ENCODE data around the gene COL16A1.

COL16A1 gene

DNA sequence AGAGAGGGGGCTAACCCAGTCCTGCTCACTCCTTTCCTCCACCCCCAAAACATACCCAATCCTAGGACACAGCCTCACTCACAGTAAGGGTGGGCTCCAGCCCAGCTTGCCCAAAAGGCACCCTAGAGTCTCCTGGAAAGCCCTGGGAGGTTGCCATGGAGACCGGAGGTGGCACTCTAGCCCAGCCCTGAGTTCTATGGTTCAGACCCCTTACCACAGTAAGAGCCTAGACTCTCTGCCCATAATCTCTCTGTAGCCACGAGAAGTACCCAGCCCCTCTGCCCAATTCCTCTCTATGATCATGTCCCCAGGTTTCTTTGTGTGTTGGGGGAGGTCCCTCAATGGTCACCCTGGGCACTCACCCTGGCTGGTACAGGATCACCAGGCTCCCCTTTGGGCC, 14.4 kb downstream of the COL16A1 start:
- in situ Hi-C loops (cut with MboI; ENCODE audit: low sequenced_read_pairs): no loop called here

DNA sequence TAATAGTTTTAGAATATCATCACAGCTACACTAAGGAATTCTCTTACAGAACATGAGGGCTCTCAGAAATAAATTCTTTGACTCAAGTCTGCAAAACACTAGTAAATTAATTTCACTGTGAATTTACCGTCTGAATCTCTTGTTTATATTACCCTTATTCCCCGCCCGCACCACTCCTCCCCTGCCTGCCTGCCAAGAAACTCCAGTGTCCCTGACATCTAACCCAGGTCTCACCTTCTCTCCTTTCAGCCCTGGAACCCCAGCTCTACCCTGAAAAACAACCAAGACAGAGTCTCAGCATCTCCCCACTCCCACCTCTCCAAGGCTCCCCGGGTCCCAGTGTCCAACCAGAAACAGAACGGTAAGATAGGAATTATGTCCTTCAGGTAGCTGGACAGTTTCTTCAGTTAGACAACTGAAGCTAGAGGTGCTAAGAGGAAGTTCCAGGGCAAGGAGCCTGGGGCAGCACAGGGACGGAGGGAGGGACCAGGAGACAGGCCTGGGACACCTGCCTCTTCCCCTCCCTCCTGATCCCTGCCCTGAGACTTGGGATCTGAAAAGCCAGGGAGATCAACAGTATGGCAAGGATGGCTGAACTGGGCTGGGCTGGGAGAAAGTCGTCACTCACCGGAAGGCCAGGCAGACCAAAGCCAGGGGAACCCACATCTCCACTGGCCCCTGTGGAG, 15.4 kb downstream of the COL16A1 start:
- in situ Hi-C loops (cut with MboI; ENCODE audit: low sequenced_read_pairs): no loop called here

DNA sequence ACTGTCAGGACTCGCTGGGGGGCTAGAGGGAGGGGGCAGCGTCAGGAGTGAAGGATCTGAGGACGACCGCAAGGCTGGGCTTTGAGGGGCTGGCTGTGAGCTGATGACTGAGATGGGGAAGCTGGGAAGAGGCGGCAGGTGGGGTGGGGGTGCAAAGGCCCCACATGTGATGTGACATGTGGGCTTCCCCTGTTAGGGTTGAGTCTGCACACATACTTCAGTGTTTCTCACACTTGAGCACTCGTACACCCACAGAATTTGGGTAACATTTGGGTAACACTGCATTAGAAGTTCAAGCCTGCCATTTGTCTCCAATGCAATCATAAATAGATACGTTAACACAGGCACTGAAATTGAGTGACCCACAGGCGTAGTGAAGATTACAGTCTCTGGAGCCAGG, 16.2 kb downstream of the COL16A1 start:
- in situ Hi-C loops (cut with MboI; ENCODE audit: low sequenced_read_pairs): no loop called here

DNA sequence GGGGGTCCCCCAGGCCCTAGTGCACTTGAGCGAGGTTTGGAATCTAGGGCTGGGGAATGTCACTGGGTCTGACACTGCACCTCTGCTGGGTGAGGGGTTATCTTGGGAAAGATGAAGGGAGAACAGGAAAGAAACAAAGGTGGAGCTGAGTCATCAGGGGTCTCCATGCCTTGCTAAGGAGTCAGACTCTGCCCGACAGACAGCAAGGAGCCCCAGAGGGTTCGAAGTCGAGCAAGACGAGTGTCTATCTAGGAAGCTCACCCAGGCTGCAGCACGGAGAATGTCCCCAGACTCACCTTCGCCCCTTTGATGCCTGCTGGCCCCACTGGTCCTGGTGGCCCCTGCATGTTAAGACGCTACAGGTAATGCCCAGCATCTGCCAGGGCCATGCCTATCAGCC, 18.0 kb downstream of the COL16A1 start:
- in situ Hi-C loops (cut with MboI; ENCODE audit: low sequenced_read_pairs): no loop called here

DNA sequence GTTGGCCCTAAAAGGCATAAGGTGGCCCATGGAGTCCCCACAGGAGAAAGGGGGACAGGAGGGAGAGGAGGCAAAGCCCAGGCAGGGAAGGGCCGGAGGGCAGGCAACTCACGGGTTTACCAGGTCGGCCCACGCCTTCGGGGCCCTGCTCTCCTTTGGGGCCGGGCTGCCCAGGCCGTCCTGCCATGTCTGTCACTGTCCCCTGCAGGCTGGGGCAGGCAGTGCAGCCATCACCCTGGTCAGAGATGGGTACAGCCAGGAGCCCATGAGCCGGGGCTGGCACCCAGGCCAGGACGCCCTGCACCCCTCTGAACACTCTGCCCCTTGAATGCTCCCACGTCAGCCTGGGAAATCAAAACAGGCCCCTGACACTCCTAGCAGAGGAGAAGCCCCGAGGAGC, 19.8 kb downstream of the COL16A1 start:
- in situ Hi-C loops (cut with MboI; ENCODE audit: low sequenced_read_pairs): no loop called here

DNA sequence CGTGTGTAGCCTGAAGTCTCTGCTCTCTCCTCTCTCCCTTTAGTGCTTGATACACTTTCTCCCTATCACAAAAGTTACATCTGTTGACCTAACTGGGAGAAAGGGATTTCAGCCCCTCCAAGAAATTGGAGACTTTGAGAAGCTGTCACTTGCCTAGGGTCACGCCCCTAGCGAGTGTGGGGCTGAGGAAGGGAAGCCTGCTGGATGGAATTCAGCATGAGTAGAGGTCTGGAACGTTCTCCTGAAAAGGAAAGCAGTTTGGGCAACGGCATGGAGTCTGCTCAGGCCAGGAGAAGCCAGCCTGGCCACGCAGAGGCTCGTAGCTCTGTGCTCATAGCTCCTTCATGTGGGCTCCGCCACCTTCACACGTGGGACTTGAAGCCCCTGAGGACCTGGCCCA, 22.4 kb downstream of the COL16A1 start:
- in situ Hi-C loops (cut with MboI; ENCODE audit: low sequenced_read_pairs): no loop called here

DNA sequence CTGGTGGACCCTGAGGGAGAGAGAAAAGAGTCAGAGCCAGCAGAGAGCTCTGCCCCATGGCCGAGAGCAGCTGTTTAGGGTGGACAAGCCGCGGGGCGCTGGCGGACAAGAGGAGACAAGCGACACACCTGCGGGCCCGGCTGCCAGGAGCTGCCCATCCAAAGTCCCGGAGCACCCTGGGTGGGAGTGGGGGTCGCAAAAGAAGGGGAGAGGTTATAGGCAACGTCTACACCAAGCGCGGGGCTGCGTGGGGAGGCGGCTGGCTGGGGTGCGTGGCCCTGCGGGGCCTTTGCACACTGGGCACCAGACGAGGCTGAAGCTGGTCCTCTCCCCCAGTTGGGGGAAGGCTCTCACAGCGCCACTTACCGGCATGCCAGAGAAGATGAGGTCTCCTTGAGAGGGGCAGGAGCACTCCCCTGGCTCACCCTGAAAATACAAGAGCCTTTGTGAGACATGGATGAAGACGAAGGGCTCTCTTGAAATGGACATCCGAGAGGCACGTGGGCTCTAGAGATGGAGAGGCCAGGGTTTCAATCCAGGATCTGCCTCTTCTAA, 24.1 kb downstream of the COL16A1 start:
- in situ Hi-C loops (cut with MboI; ENCODE audit: low sequenced_read_pairs): no loop called here

DNA sequence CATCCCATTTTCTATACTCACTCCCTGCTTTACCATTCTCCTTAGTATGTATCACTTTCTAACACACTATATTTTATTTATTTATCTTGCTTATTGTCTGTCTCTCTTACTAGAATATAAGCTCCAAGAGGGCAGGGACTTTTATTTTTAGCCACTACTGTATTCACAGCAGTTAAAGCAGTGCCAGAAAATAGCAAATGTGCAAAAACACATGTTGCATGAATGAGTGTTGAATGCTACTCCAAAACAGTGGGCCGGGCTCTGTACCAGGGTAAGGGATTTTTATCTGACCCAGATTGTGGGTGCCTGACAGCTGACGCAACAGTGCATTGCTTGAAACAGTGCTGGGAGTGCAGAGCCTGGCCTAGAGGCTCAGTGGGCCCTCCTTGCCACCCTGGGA, 24.7 kb downstream of the COL16A1 start:
- in situ Hi-C loops (cut with MboI; ENCODE audit: low sequenced_read_pairs): no loop called here

DNA sequence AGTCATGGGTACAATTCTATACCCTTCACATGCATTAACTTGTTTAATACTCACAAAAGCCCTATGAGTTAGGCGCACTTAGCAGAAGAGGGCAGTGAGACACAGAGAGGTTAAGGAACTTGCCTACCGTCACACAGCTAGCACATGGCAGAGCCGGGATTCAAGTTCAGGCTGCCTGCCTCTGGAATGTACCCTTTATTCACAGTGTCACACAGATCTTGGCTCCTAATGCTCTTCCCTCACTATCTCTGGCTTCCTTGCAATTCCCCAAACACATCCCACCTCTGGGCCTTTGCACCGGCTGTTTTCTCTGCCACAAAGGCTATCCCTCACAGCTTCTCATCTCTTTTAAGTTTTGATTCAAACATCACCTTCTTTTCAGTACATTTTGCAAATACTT, 25.1 kb downstream of the COL16A1 start:
- in situ Hi-C loops (cut with MboI; ENCODE audit: low sequenced_read_pairs): no loop called here

DNA sequence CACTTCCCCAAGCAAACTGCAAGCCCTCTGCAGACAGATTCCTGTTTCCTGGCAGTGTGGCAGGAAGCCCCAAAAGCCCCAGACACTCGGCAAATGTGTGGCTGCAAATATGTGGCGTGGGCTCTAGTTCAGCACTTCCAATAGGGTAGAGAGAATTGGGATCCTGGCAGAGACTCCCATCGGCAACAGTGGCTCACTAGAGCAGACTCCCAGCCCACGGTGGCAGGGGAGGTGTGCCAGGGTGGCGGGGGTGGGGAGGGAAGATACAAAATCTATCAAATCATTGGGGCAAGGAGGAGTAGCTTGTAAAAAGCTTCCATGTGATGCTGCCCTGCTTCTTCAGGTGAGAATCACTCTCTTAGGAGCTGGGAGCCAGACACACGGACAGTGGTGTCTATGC, 25.9 kb downstream of the COL16A1 start:
- in situ Hi-C loops (cut with MboI; ENCODE audit: low sequenced_read_pairs): no loop called here

DNA sequence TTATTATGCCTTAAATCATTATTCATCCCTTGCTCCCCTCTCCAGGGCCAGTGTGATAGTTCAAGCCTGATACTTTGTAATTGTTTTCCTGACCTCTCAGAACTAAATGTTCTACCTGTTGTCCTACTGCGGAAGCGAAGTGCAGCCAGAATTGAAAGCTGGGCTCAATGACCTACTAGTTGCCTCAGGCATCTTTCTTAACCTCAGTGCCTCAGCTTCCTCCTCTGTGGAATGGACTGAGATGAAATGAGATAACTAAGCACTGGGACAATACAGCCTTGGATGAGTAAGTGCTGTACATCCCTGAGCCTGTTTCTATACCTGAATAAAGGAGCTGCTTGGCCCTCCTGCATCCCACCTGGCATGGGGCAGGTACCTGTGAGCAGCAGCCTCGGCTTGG, 26.4 kb downstream of the COL16A1 start:
- in situ Hi-C loops (cut with MboI; ENCODE audit: low sequenced_read_pairs): no loop called here

DNA sequence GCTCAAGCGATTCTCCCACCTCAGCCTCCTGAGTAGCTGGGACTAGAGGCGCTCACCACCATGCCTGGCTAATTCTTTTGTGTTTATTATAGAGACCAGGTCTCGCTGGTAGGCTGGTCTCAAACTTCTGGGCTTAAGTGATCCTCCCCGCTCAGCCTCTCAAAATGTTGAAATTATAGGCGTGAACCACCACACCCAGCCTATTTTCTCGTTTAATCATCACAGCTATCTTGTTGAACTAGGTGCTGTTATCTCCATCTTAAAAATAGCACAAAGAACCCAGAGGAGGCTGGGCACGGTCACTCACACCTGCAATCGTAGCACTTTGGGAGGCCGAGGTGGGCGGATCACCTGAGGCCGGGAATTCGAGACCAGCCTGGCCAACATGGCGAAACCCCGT, 28.1 kb downstream of the COL16A1 start:
- in situ Hi-C loops (cut with MboI; ENCODE audit: low sequenced_read_pairs): no loop called here

DNA sequence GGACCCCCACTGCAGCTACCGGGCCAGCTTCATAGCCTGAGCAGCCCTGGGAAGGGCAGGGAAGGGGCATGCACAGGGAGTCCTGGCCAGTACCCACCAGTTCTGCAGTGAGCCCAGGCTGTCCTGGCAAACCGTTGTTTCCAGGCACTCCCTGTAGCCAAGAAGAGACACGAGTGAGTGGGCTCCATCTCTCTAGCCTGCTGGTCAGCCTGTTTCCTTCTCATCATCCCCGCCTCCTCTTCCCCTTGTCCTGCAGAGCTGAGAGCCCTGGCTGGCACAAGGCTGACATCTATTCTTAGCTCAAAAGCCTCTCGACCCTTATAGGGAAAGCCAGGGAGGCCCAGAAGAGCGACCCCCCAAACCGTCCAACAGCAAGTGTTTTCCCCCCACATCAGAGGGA, 28.7 kb downstream of the COL16A1 start:
- in situ Hi-C loops (cut with MboI; ENCODE audit: low sequenced_read_pairs): no loop called here

DNA sequence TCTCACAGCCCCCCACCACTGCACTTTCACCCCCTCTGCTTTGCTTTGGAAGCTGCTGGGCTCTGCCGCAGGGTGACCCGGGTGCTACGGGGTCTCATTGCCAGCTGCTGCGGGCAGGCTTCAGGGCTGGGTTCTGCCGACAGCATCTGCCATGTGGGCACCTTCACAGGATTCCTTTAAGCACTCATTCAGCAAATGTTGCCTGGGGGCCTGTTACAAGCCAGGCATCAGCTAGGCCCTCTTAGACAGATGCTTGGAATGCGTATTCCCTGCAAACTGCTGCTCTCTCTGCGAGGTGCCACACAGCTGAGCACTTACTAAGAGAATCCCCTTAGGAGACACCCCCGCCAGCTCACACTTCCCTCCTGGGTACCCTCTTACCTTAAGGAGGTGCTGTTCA, 29.2 kb downstream of the COL16A1 start:
- in situ Hi-C loops (cut with MboI; ENCODE audit: low sequenced_read_pairs): no loop called here

DNA sequence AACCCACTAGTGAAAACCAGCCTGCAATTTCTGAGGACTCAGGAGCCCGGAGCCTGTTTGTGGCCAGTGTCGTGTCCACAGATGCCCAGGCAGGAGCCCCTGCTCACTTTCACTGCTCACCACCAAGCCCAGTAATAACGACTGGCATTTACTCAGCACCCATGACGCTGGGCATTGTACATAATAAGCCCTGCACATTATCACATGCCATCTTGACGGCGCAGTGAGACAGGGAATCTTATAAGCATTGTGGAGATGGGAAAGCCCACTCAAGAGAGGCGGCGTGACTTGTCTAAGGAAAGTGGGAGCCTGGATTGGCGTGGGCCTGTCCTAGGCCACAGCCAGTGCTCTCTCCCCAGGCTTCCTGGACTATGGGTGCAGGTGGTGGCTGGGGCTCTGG, 30.4 kb downstream of the COL16A1 start:
- in situ Hi-C loops (cut with MboI; ENCODE audit: low sequenced_read_pairs): no loop called here

DNA sequence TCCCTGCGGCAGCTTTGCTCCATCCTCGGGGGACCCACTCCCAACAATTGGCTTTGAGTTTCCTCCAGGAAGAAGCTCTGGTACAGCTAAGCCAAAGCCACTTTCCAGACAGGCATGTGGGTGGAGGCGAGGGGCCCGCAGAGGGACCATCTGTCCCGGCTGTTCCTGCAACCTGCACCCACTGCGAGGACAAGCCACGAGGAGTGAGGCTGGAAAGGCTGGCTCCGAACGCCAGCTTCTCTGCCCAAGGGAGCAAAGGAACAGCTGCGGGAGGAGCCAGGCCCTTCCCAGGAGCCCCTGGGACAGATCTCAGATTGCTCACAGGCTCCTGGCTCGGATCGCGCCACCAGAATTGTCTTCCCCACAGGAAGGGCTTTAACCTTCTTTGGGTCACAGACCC, 30.8 kb downstream of the COL16A1 start:
- in situ Hi-C loops (cut with MboI; ENCODE audit: low sequenced_read_pairs): no loop called here

DNA sequence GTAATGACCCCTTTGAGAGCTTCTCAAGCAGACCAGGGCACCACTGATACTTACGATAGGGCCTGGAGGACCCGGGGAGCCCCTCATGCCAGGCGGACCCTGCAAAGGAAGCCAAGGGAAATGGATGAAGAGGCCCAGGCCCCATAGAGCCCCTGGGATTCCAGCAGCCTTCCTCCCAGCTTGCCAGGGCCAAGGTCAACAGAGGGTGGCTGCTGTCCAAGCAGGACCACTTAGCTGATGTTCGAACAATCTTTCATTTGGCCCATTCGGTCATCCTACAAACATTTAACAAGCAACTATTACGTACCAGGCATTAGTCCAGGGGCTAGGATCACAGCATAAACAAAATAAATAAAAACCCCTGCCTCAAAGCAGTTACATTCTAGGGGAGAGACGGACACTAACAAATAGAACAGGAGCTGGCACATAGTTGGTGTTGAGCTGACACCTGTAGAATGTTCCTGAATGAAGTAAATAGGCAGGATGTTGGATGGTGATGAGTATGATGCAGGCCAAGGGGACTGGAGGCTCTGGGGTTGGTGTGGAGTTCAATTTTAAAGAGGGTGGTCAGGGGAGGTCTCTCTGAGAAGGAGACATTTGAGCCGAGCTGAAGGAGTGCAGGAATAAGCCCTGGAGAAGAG, 32.1 kb downstream of the COL16A1 start:
- in situ Hi-C loops (cut with MboI; ENCODE audit: low sequenced_read_pairs): no loop called here

DNA sequence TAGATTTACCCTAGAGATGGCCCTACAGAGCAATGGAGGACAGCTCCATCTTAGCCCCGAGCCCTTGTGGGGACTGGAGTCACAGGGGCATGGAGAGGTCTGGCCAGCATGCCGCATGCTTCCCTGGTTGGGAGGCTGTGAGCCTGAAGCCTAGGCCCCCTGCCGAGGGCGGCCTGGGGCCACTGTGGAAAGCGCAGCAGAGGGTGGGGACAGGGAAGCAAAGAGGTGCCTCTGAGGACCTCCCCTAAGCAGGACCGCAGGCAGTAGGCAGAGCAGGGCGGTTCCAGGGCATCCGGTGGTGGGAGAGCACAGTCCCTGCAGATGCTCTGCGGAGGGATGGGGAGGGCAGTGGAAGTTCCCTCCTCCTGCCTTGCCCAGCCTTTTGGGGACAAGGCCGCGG, 32.7 kb downstream of the COL16A1 start:
- in situ Hi-C loops (cut with MboI; ENCODE audit: low sequenced_read_pairs): no loop called here

DNA sequence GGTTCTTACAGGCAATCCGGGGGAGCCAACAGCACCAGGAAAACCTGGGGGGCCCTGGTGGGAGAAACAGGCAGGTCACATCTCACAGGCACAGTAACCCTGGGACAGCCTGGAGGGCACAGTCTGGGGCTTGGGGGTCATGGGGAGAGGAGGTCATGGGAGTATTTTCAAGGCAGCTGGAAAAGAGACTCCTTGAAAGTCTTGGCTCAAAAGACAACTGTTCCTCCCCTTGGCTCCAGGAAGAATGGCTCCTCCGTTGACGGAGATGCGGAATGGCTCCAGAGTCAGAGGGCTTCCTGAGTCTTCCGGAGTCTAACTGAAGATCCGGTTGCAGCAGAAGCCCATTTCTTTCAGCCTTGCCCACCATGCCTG, 33.2 kb downstream of the COL16A1 start:
- in situ Hi-C loops (cut with MboI; ENCODE audit: low sequenced_read_pairs): no loop called here

DNA sequence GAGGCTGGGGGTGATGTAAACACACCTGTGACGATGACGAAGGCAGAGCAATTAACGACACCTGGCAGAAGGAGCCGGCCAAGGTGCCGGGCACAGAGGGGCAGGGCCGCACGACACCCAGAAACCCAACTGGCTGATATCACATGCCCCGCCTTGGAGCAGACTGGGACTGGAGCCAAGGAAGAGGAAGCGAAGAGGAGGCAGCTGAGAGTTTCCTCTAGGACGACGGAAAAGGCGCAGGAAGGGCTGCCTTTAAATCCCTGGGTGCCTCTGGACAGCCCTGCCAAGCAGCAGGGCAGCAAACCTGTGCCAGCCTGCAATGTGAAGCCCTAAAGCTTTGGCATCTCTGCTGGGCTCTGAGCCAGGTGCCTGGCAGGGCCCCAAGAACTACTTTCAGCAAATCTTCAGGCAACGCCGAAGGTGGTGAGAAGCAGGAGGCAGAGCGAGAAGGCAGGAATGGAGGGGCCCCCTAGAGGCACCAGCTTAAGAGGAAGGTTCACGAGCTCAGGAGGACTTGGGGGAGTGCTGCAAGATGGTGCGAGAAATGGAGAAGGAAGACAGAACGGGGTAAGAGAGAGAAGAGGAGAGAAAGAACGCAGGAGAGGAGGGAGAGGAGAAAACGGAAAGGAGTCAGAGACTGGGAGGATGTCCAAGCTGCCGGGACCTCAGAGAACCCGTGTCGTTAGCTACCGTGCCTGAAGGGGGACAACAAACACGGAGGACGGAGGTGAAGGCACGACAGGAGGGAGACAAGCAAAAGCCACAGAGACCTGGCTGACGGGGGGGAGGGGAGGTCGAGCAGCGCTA, 33.8 kb downstream of the COL16A1 start:
- in situ Hi-C loops (cut with MboI; ENCODE audit: low sequenced_read_pairs): no loop called here

DNA sequence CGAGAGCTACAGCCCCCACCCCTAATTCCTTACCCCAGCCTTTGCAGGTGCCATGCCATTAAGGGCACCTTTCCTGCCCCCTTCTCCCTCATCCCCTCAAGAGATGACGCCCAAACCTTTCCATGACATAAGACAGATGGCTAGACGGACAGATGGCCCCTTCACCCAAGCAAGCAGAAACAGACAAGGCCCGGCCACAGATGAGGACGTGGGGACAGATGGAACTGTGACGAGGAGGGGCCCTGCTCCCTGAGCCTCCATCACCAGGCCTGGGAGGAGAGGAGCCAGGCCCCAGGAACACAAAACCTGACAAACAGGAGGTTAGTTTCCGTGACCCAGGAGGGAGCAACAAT, 34.4 kb downstream of the COL16A1 start:
- in situ Hi-C loops (cut with MboI; ENCODE audit: low sequenced_read_pairs): no loop called here

DNA sequence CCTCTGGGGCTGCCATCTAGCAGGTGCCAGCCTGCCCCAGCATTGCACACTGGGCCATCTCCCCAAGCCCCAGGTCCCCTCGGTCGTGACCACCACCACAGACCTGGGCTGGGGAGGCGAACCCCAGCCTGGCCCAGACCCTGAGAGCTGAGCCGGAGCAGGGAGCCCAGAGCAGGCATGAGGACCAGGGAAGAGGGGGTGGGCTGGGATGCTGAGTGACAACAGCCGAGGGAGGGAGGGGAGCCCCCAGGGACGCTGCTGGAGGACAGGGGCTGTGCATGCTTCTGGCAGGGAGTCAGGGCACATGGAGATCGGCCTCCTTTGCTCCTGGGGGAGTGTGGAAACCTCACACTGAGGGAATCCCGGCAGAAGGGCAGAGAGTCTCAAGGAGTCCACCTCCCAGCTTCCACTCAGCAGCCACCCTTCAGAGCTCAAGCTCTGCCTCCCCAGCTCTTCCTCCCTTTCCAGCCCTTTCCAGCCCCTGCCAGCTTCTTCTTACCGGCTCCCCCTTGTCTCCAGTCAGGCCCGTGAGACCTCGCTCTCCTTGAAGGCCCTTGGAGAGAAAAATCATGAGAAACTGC, 35.4 kb downstream of the COL16A1 start:
- in situ Hi-C loops (cut with MboI; ENCODE audit: low sequenced_read_pairs): no loop called here
